GM23338 (cell line): ENCODE results near the gene STPG2. TPM values are rescaled to one million over a fixed set of nuclear protein-coding genes. Genes with fewer than 3 reads are reported as not detected.
A peak's percentile ranks its signal among the peaks of the same experiment; 100 is the strongest.
"Not testable (repeated sequence)": the region's sequence is repeated elsewhere in the genome, so short reads cannot be mapped to it uniquely, and the experiment has no call there.

Experiments
- ATAC-seq: fragments of 200-7000 bp; cut with Tn5 transposase; 3 replicates; pipeline ENCODE4 v1.9.1; 2020
- DNase-seq: peaks from one replicate; pipeline ENCODE4 v3.0.0-alpha.2; 2015; ENCODE audit warnings: low spot score
- H2AFZ ChIP-seq: fragments of 200-600 bp; sonication (generic); 2 replicates; pipeline ENCODE4 v1.8.0; 2016; ENCODE audit warnings: antibody characterized with exemption, mild to moderate bottlenecking, moderate library complexity
- H3F3A ChIP-seq: fragments of 200-600 bp; sonication (generic); replicated peaks from 2 replicates; pipeline ENCODE4 v1.8.0; 2017; ENCODE audit warnings: antibody characterized with exemption, mixed run types, low read depth
- H3K27ac ChIP-seq: fragments of 200-600 bp; sonication (generic); 2 replicates; pipeline ENCODE4 v1.6.1; 2016; ENCODE audit warnings: low read depth
- H3K27me3 ChIP-seq: fragments of 200-600 bp; sonication (generic); 2 replicates; pipeline ENCODE4 v1.8.0; 2016; ENCODE audit warnings: mild to moderate bottlenecking, mixed run types, moderate library complexity; ENCODE audit not compliant: insufficient read depth
- H3K36me3 ChIP-seq: fragments of 200-600 bp; sonication (generic); 2 replicates; pipeline ENCODE4 v1.8.0; 2016; ENCODE audit warnings: mild to moderate bottlenecking; ENCODE audit not compliant: insufficient read depth
- H3K4me1 ChIP-seq: fragments of 200-600 bp; sonication (generic); 2 replicates; pipeline ENCODE4 v1.8.0; 2016; ENCODE audit warnings: mild to moderate bottlenecking, moderate library complexity; ENCODE audit not compliant: insufficient read depth
- H3K4me2 ChIP-seq: fragments of 200-600 bp; sonication (generic); 2 replicates; pipeline ENCODE4 v1.7.1; 2017; ENCODE audit warnings: mixed run types
- H3K4me3 ChIP-seq: fragments of 200-600 bp; sonication (generic); 2 replicates; pipeline ENCODE4 v1.6.1; 2016; ENCODE audit warnings: mixed run types
- H3K79me2 ChIP-seq: fragments of 200-600 bp; sonication (generic); replicated peaks from 2 replicates; pipeline ENCODE4 v1.8.0; 2017; ENCODE audit warnings: mild to moderate bottlenecking; ENCODE audit not compliant: insufficient read depth
- H3K9me2 ChIP-seq: fragments of 200-600 bp; sonication (generic); 2 replicates; pipeline ENCODE4 v1.8.0; 2017; ENCODE audit not compliant: insufficient read depth
- H4K20me1 ChIP-seq: fragments of 200-600 bp; sonication (generic); replicated peaks from 2 replicates; pipeline ENCODE4 v1.8.0; 2017; ENCODE audit warnings: mild to moderate bottlenecking; ENCODE audit not compliant: insufficient read depth
- H3K27ac Mint-ChIP-seq: 2 replicates; pipeline ENCODE4 v1.8.0; 2020; ENCODE audit warnings: inconsistent platforms, mild to moderate bottlenecking, moderate library complexity, mixed read lengths
- H3K27me3 Mint-ChIP-seq: 3 replicates; pipeline ENCODE4 v1.8.0; 2022; ENCODE audit warnings: low read depth, mild to moderate bottlenecking, moderate library complexity, mixed read lengths, inconsistent platforms; ENCODE audit not compliant: insufficient read depth, poor library complexity
- H3K36me3 Mint-ChIP-seq: 3 replicates; pipeline ENCODE4 v1.8.0; 2021; ENCODE audit warnings: low read depth, mild to moderate bottlenecking, inconsistent platforms, moderate library complexity, mixed read lengths
- H3K4me1 Mint-ChIP-seq: 3 replicates; pipeline ENCODE4 v1.8.0; 2020; ENCODE audit warnings: mild to moderate bottlenecking, inconsistent platforms, mixed read lengths
- H3K4me3 Mint-ChIP-seq: 3 replicates; pipeline ENCODE4 v1.8.0; 2021; ENCODE audit warnings: moderate library complexity, mild to moderate bottlenecking, inconsistent platforms, mixed read lengths
- H3K9me3 Mint-ChIP-seq: 3 replicates; pipeline ENCODE4 v1.8.0; 2020; ENCODE audit warnings: moderate library complexity, mild to moderate bottlenecking, inconsistent platforms, mixed read lengths
- CREB1 ChIP-seq: fragments of 250-450 bp; sonication (Bioruptor Pico); IDR thresholded peaks from 2 replicates; pipeline ENCODE4 v1.5.0; 2020; ENCODE audit warnings: low read depth, mild to moderate bottlenecking, moderate library complexity
- CTCF ChIP-seq, 2 experiments: fragments of 200-600 bp in 1 of 2; sonication (generic) in 1 of 2; conservative IDR thresholded peaks; 2 replicates each; pipeline versions ENCODE4 v1.5.1 to v1.6.1; 2016 to 2017; ENCODE audit warnings: antibody characterized with exemption in 2 of 2, low read depth in 2 of 2, mild to moderate bottlenecking in 2 of 2, moderate library complexity in 1 of 2
- EZH2 ChIP-seq: fragments of 200-600 bp; sonication (generic); IDR thresholded peaks from one replicate; pipeline ENCODE4 v1.8.0; 2017; ENCODE audit warnings: antibody characterized with exemption, mild to moderate bottlenecking, low read depth; ENCODE audit not compliant: unreplicated experiment
- NANOG ChIP-seq: IDR thresholded peaks from 2 replicates; pipeline ENCODE4 v1.6.1; 2016; ENCODE audit warnings: antibody characterized with exemption, borderline replicate concordance
- REST ChIP-seq: IDR thresholded peaks from one replicate; pipeline ENCODE4 v1.6.1; 2018; ENCODE audit warnings: antibody characterized with exemption; ENCODE audit not compliant: unreplicated experiment
- polyA plus RNA-seq: library from polyadenylated mRNA; unstranded; fragments of >200 nt; fragmentation: Nextera tagmentation; extraction: Ambion mirVana; gene quantifications from 2 replicates; pipeline ENCODE4 v1.2.1, GENCODE V29; 2016
- total RNA-seq: library from RNA; depleted of rRNA; stranded (reverse); fragments of >200 nt; shearing (Covaris generic); gene quantifications from 2 replicates; pipeline ENCODE4 v1.2.3, GENCODE V29; 2014

The STPG2 gene
- total and polyA plus RNA-seq, 2 experiments from 2014 or later: 0.17 to 0.32 TPM

GRCh38 chr4:97910005-97910404 lies 233.3 kb downstream of the STPG2 start:
- no peak overlapping the region for H3K4me3 ChIP-seq
- H2AFZ ChIP-seq: no peak overlapping the region
- no peaks in the 10 kb centered on the region for H3K79me2 ChIP-seq
- no peaks in the 10 kb centered on the region for H4K20me1 ChIP-seq
- ATAC-seq: peak; percentile 99
- Mint-ChIP-seq H3K4me1 (peaks cover 9% of the 10 kb centered on the region), H3K27ac (no peak overlapping the region), H3K36me3 (peaks cover 6% of the 10 kb centered on the region; the same call in 2 of the 3 replicates), H3K9me3 (peaks cover 6% of the 10 kb centered on the region; the same call in 2 of the 3 replicates), H3K27me3 (peaks cover 3% of the 10 kb centered on the region), H3K4me3 (no peak overlapping the region)
- no peaks in the 10 kb centered on the region for H3K36me3 ChIP-seq
- H3K4me2 ChIP-seq: no peak overlapping the region
- no peaks in the 10 kb centered on the region for H3K27me3 ChIP-seq
- peaks cover 5% of the 10 kb centered on the region; the same call in 1 of the 2 replicates for H3K9me2 ChIP-seq
- TF ChIP-seq EZH2 (no peak), CTCF (conservative IDR thresholded peaks at IDR 0.05; ENCODE audit: low read depth in 2 of 2) (peak; percentile 53 to 58)
- H3F3A ChIP-seq: no peaks in the 10 kb centered on the region
- H3K4me1 ChIP-seq: no peaks in the 10 kb centered on the region
- no peak overlapping the region for H3K27ac ChIP-seq
- DNase-seq: peak; percentile 75

- not testable (repeated sequence) for H3K79me2 ChIP-seq, H3K9me2 ChIP-seq, DNase-seq, ATAC-seq, H3K27me3 ChIP-seq, H3K27ac Mint-ChIP-seq, H4K20me1 ChIP-seq, H3K27ac ChIP-seq, H3K27me3 Mint-ChIP-seq, H3K36me3 ChIP-seq, H3F3A ChIP-seq, H3K4me3 Mint-ChIP-seq
- Histone ChIP-seq H3K4me3 (peak overlapping the region; percentile 29), H3K4me1 (peaks cover 13% of the 10 kb centered on the region), H3K4me2 (peak overlapping the region; percentile 57), H2AFZ (peak overlapping the region; percentile 83; the same call in 1 of the 2 replicates)
- H3K9me3 Mint-ChIP-seq: peaks cover 13% of the 10 kb centered on the region; the same call in 2 of the 3 replicates
- H3K36me3 Mint-ChIP-seq: peaks cover 13% of the 10 kb centered on the region; the same call in 1 of the 3 replicates
- H3K4me1 Mint-ChIP-seq: peaks cover 11% of the 10 kb centered on the region
These were observed 239.7 kb downstream of the STPG2 start for GRCh38 chr4:97903436-97904189.

- DNase-seq: no peak
- no peak overlapping the region for H3K27ac ChIP-seq
- H3K4me1 ChIP-seq: peaks cover 13% of the 10 kb centered on the region
- H3F3A ChIP-seq: no peaks in the 10 kb centered on the region
- ATAC-seq: no peak
- no peaks in the 10 kb centered on the region for H4K20me1 ChIP-seq
- H3K4me2 ChIP-seq: no peak overlapping the region
- H3K27me3 ChIP-seq: no peaks in the 10 kb centered on the region
- no peak overlapping the region for H2AFZ ChIP-seq
- no peak overlapping the region for H3K4me3 ChIP-seq
- Mint-ChIP-seq H3K4me3 (no peak overlapping the region), H3K9me3 (peaks cover 7% of the 10 kb centered on the region; the same call in 1 of the 3 replicates), H3K27ac (no peak overlapping the region), H3K4me1 (peaks cover 11% of the 10 kb centered on the region), H3K27me3 (peaks cover 2% of the 10 kb centered on the region), H3K36me3 (peaks cover 7% of the 10 kb centered on the region; the same call in 1 of the 3 replicates)
- H3K79me2 ChIP-seq: no peaks in the 10 kb centered on the region
- H3K36me3 ChIP-seq: no peaks in the 10 kb centered on the region
- H3K9me2 ChIP-seq: no peaks in the 10 kb centered on the region
- TF ChIP-seq REST (no peak), CREB1 (CRISPR knock-in tag) (no peak), NANOG (no peak), CTCF (conservative IDR thresholded peaks at IDR 0.05; ENCODE audit: low read depth in 2 of 2) (no peak)
These were observed 243.0 kb downstream of the STPG2 start for GRCh38 chr4:97900229-97900628.
